A673 (cell line): ENCODE data around the gene GABRR2. TPM values are rescaled to one million over a fixed set of nuclear protein-coding genes. Genes with fewer than 3 reads are reported as not detected.

Source experiments
- BruUV-seq: library from RNA; stranded (reverse); fragments of 400-500 nt; replicated peaks from 2 replicates; lab custom pipeline; 2021; lab: Mats Ljungman, UMichigan
- CTCF ChIA-PET: fragments of 300-600 bp; sonication (Branson Sonifier 250); formaldehyde crosslinking; loops from one replicate; lab custom pipeline; 2022; ENCODE audit warnings: antibody characterized with exemption; lab: Charles Lee
- POLR2A ChIA-PET: fragments of 300-600 bp; sonication (Branson Sonifier 250); formaldehyde crosslinking; loops from one replicate; lab custom pipeline; 2022; ENCODE audit warnings: antibody characterized with exemption; ENCODE audit not compliant: low non-redundant PET; lab: Charles Lee
- DNase-seq: peaks from one replicate; pipeline ENCODE4 v3.0.0-alpha.2; 2015; ENCODE audit warnings: low spot score
- H3K27ac ChIP-seq: fragments of 200-600 bp; sonication (generic); 2 replicates; pipeline ENCODE4 v1.5.1; 2016; ENCODE audit warnings: mixed run types, low read depth, mild to moderate bottlenecking, mixed read lengths, antibody characterized with exemption, low read length; ENCODE audit not compliant: poor library complexity, severe bottlenecking
- H3K27me3 ChIP-seq: fragments of 200-600 bp; sonication (generic); replicated peaks from 2 replicates; pipeline ENCODE4 v1.6.1; 2017; ENCODE audit warnings: mixed run types, low read depth, mild to moderate bottlenecking, mixed read lengths, antibody characterized with exemption, low read length; ENCODE audit not compliant: insufficient read depth, poor library complexity
- H3K36me3 ChIP-seq: fragments of 200-600 bp; sonication (generic); 2 replicates; pipeline ENCODE4 v1.6.1; 2016; ENCODE audit warnings: mixed run types, mild to moderate bottlenecking, mixed read lengths, antibody characterized with exemption, low read length; ENCODE audit not compliant: insufficient read depth, poor library complexity, severe bottlenecking
- H3K4me1 ChIP-seq: fragments of 200-600 bp; sonication (generic); 2 replicates; pipeline ENCODE4 v1.6.1; 2017; ENCODE audit warnings: mixed run types, mild to moderate bottlenecking, mixed read lengths, antibody characterized with exemption, low read length; ENCODE audit not compliant: insufficient read depth, poor library complexity, severe bottlenecking
- H3K4me3 ChIP-seq: fragments of 200-600 bp; sonication (generic); 2 replicates; pipeline ENCODE4 v1.5.1; 2016; ENCODE audit warnings: low read depth, mixed run types, mild to moderate bottlenecking, mixed read lengths, low read length; ENCODE audit not compliant: poor library complexity, severe bottlenecking
- H3K9me3 ChIP-seq: fragments of 200-600 bp; sonication (generic); 2 replicates; pipeline ENCODE4 v1.6.1; 2016; ENCODE audit warnings: mixed run types, low read depth, mild to moderate bottlenecking, mixed read lengths, antibody characterized with exemption, low read length; ENCODE audit not compliant: poor library complexity, severe bottlenecking
- CTCF ChIP-seq: fragments of 300-800, 200-600 bp; sonication (generic); conservative IDR thresholded peaks from 2 replicates; pipeline ENCODE4 v1.5.1; 2017; ENCODE audit warnings: low read depth, mild to moderate bottlenecking, antibody characterized with exemption, low read length, moderate library complexity, mixed read lengths
- EZH2 ChIP-seq: fragments of 200-600 bp; sonication (generic); IDR thresholded peaks from 2 replicates; pipeline ENCODE4 v1.6.1; 2017; ENCODE audit warnings: borderline replicate concordance, low read depth, mild to moderate bottlenecking, mixed read lengths, antibody characterized with exemption, low read length; ENCODE audit not compliant: poor library complexity, severe bottlenecking
- intact Hi-C: fragments of 100-400 bp; cut with micrococcal nuclease; formaldehyde crosslinking; loops from one replicate; pipeline ENCODE4 v1.10.0; 2022; ENCODE audit not compliant: unreplicated experiment
- total RNA-seq: library from RNA; stranded (reverse); gene quantifications from 2 replicates; pipeline ENCODE4 v1.2.3, GENCODE V29; 2021

The GABRR2 gene
- total RNA-seq, 1 experiment from 2014 or later = 0.67 TPM

- ChIA-PET CTCF (no interaction called here), POLR2A (no interaction called here)
- Histone ChIP-seq H3K36me3 (no peaks in the 10 kb centered on the region), H3K27me3 (no peaks in the 10 kb centered on the region), H3K4me1 (peaks cover 22% of the 10 kb centered on the region), H3K27ac (no peak overlapping the region), H3K9me3 (peaks cover 5% of the 10 kb centered on the region), H3K4me3 (no peak overlapping the region)
- DNase-seq = no peak
- intact Hi-C loops = no loop called here
- BruUV-seq = no TSS peak
- TF ChIP-seq EZH2 = no peak
- TF ChIP-seq CTCF = no peak
Observed at GRCh38 chr6:89317067-89317466, 2.0 kb upstream of the GABRR2 start.

GRCh38 chr6:89314692-89315091 lies 407 bp downstream of the GABRR2 start:
- intact Hi-C loops = no loop called here
- no peak for DNase-seq
- no peak overlapping the region for H3K4me3 ChIP-seq
- no peaks in the 10 kb centered on the region for H3K9me3 ChIP-seq
- no peaks in the 10 kb centered on the region for H3K27me3 ChIP-seq
- no peaks in the 10 kb centered on the region for H3K36me3 ChIP-seq
- ChIA-PET POLR2A (no interaction called here), CTCF (no interaction called here)
- TF ChIP-seq CTCF (no peak), EZH2 (no peak)
- no TSS peak for BruUV-seq
- H3K27ac ChIP-seq = no peak overlapping the region
- H3K4me1 ChIP-seq = peaks cover 26% of the 10 kb centered on the region

- ChIA-PET POLR2A (interaction anchor here (0.7 kb wide), 1 partner anchor 167 kb away, joined by 3 read pairs; the partner anchor contains the start of gene PM20D2), CTCF (no interaction called here)
- no TSS peak for BruUV-seq
- no peak overlapping the region for H3K4me3 ChIP-seq
- intact Hi-C loops = no loop called here
- H3K4me1 ChIP-seq = peaks cover 26% of the 10 kb centered on the region
- no peak overlapping the region for H3K27ac ChIP-seq
- H3K27me3 ChIP-seq = no peaks in the 10 kb centered on the region
- no peaks in the 10 kb centered on the region for H3K9me3 ChIP-seq
- DNase-seq = peak; percentile 60
- TF ChIP-seq CTCF (no peak), EZH2 (no peak)
- H3K36me3 ChIP-seq = no peaks in the 10 kb centered on the region
Observed at GRCh38 chr6:89313006-89313405, 2.1 kb downstream of the GABRR2 start.
